ENCODE data around the gene MAPK14. TPM values are rescaled to one million over a fixed set of nuclear protein-coding genes. Genes with fewer than 3 reads are reported as not detected.

MAPK14 gene
- total and polyA plus RNA-seq, 8 donors = 52.9 to 84.1 (median 68.3) TPM

DNA sequence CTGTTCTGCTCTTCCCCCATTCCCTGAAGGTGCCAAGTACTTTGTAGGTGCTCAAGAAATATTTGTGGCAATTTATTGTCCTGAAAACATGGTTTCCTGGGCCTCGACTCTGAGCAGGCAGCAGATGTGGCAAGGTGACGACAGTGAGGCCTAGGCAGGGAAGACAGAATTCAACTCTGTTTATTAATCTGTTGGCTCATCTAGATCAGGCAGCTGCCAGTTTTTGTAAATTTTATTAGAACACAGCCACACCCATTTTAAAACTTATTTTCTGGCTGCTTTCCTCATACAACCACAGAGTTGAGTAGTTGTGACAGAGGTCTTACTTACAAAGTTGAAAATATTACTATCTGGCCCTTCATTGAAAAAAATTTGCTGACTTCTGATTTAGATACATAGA lies 24.5 kb downstream of the MAPK14 start:
- no peak overlapping the region for H3K4me3 ChIP-seq
- no peaks in the 10 kb centered on the region for H3K9me3 ChIP-seq
- no peak for ATAC-seq
- H3K27me3 ChIP-seq = no peaks in the 10 kb centered on the region
- TF ChIP-seq, protein P1, sequence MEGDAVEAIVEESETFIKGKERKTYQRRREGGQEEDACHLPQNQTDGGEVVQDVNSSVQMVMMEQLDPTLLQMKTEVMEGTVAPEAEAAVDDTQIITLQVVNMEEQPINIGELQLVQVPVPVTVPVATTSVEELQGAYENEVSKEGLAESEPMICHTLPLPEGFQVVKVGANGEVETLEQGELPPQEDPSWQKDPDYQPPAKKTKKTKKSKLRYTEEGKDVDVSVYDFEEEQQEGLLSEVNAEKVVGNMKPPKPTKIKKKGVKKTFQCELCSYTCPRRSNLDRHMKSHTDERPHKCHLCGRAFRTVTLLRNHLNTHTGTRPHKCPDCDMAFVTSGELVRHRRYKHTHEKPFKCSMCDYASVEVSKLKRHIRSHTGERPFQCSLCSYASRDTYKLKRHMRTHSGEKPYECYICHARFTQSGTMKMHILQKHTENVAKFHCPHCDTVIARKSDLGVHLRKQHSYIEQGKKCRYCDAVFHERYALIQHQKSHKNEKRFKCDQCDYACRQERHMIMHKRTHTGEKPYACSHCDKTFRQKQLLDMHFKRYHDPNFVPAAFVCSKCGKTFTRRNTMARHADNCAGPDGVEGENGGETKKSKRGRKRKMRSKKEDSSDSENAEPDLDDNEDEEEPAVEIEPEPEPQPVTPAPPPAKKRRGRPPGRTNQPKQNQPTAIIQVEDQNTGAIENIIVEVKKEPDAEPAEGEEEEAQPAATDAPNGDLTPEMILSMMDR (IDR thresholded peaks at IDR 0.05) = no peak
- peak overlapping the region in 1 of 2 donors; percentile 31 for H3K27ac ChIP-seq
- H3K4me1 ChIP-seq = peaks cover 0 to 48% of the 10 kb centered on the region in 2 donors
- intact Hi-C loops (cut with DNase I) = no loop called here
- peaks cover 0 to 27% of the 10 kb centered on the region in 2 donors for H3K36me3 ChIP-seq
- DNase-seq = no peak

GRCh38 chr6:36053878-36054277 lies 26.3 kb downstream of the MAPK14 start:
- DNase-seq = peak in 1 of 4 donors; percentile 27
- H3K27me3 ChIP-seq = no peaks in the 10 kb centered on the region
- ATAC-seq = peak; percentile 21
- TF ChIP-seq, protein P1 (IDR thresholded peaks at IDR 0.05) = no peak
- intact Hi-C loops (cut with DNase I) = no loop called here
- peaks cover 0 to 30% of the 10 kb centered on the region in 2 donors for H3K36me3 ChIP-seq
- H3K4me3 ChIP-seq = no peak overlapping the region
- no peak overlapping the region for H3K27ac ChIP-seq
- no peaks in the 10 kb centered on the region for H3K9me3 ChIP-seq
- peaks cover 0 to 44% of the 10 kb centered on the region in 2 donors for H3K4me1 ChIP-seq

DNA sequence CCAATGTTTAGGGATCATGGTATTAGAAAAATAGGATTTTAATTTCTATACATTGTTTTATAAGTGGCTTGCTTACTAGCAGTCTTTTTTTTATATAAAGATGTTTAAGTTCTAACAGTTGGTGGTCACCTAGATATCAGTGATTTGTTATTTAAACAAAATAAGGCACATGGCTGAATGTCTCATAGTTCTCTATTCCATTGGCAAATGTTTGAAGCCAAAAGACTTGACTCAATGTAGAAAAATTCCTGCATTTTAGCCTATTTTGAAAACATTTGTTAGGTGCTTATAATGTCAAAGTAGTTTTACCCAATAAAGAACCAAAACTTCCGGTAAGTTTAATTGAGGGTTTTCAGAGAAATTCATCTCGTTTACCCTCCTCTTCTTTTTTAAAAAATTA lies 26.8 kb downstream of the MAPK14 start:
- H3K4me1 ChIP-seq = peaks cover 0 to 38% of the 10 kb centered on the region in 2 donors
- no peak overlapping the region for H3K27ac ChIP-seq
- peaks cover 0 to 36% of the 10 kb centered on the region in 2 donors for H3K36me3 ChIP-seq
- no peaks in the 10 kb centered on the region for H3K9me3 ChIP-seq
- no peak overlapping the region for H3K4me3 ChIP-seq
- no peaks in the 10 kb centered on the region for H3K27me3 ChIP-seq
- TF ChIP-seq, protein P1 (IDR thresholded peaks at IDR 0.05) = no peak
- DNase-seq = no peak
- intact Hi-C loops (cut with DNase I) = no loop called here
- no peak for ATAC-seq

DNA sequence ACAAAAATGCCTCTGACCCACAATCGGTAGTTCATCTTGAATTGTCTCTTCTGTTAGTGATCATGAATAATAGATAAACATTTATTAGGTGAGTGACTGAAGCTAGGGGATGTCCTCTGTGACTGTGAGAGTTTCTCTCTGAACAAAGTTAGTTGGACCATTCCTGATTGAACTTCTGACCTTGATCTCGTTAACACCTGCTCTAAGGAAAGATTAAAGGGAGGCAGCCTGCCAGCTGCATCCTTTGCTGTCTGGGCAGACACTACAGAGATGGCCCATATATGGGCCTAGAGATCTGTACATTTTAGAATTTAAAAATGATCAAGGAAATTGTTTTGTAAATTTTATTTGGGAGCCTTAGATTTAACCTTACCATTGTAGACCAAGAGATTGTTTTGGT lies 27.3 kb downstream of the MAPK14 start:
- DNase-seq (no peak), ATAC-seq (no peak)
- H3K36me3 ChIP-seq = peaks cover 0 to 41% of the 10 kb centered on the region in 2 donors
- intact Hi-C loops (cut with DNase I) = no loop called here
- no peaks in the 10 kb centered on the region for H3K9me3 ChIP-seq
- H3K27me3 ChIP-seq = no peaks in the 10 kb centered on the region
- H3K4me3 ChIP-seq = no peak overlapping the region
- H3K27ac ChIP-seq = no peak overlapping the region
- TF ChIP-seq, protein P1 (IDR thresholded peaks at IDR 0.05) = no peak
- H3K4me1 ChIP-seq = peaks cover 0 to 33% of the 10 kb centered on the region in 2 donors

DNA sequence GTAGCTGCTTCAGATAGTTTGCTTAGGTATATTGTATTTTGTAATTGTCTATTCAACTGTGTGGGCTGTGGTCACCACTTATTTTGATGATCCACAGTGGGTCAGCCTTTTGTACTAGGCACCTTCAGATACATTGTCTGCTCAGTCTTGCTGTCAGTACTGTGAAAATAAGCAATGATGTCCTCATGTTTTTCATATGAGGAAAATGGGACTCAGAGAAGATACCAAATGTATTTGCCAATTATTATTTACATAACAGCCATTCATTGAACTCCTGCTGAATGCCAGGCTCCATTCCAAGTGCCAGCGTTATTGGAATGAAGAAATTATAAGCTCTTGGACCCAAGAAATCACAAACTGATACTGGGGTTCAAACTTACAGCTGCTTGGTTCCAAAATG lies 28.6 kb downstream of the MAPK14 start:
- DNase-seq = no peak
- ATAC-seq = no peak
- Histone ChIP-seq H3K9me3 (no peaks in the 10 kb centered on the region), H3K4me3 (no peak overlapping the region), H3K36me3 (peaks cover 0 to 48% of the 10 kb centered on the region in 2 donors), H3K27ac (no peak overlapping the region), H3K4me1 (peaks cover 0 to 22% of the 10 kb centered on the region in 2 donors), H3K27me3 (no peaks in the 10 kb centered on the region)
- intact Hi-C loops (cut with DNase I) = no loop called here
- TF ChIP-seq, protein P1 (IDR thresholded peaks at IDR 0.05) = no peak
